SU-DHL-6 (cell line): ENCODE data around the gene KCNK2.

Experiments used
- H2AFZ ChIP-seq: fragments of 200-600 bp; sonication (generic); 2 replicates; pipeline ENCODE4 v1.6.1; 2014; ENCODE audit warnings: low read depth, mild to moderate bottlenecking, moderate library complexity, mixed read lengths, antibody characterized with exemption, low read length; ENCODE audit not compliant: severe bottlenecking
- H3F3A ChIP-seq: fragments of 200-600 bp; shearing (Covaris generic); 2 replicates; pipeline ENCODE4 v1.6.0; 2016; ENCODE audit warnings: antibody characterized with exemption, mild to moderate bottlenecking; ENCODE audit not compliant: insufficient read depth
- H3K27ac ChIP-seq: fragments of 200-600 bp; sonication (generic); 2 replicates; pipeline ENCODE4 v1.5.1; 2016; ENCODE audit warnings: low read depth, mild to moderate bottlenecking, low read length, moderate library complexity, mixed read lengths
- H3K27me3 ChIP-seq: fragments of 200-600 bp; sonication (generic), shearing (Covaris generic); 2 replicates; pipeline ENCODE4 v1.6.0; 2014; ENCODE audit warnings: mild to moderate bottlenecking, low read length
- H3K36me3 ChIP-seq: fragments of 200-600 bp; sonication (generic); 2 replicates; pipeline ENCODE4 v1.6.1; 2014; ENCODE audit warnings: mild to moderate bottlenecking, low read length, mixed read lengths
- H3K4me2 ChIP-seq: fragments of 300-600, 200-600 bp; shearing (Covaris generic), sonication (generic); 2 replicates; pipeline ENCODE4 v1.6.0; 2014; ENCODE audit warnings: low read length, low read depth, mild to moderate bottlenecking; ENCODE audit not compliant: poor library complexity, severe bottlenecking
- H3K4me3 ChIP-seq: fragments of 200-600 bp; sonication (generic); 2 replicates; pipeline ENCODE4 v1.5.1; 2014; ENCODE audit warnings: antibody characterized with exemption, low read length, mild to moderate bottlenecking, mixed read lengths; ENCODE audit not compliant: insufficient read depth, poor library complexity, severe bottlenecking
- H3K79me2 ChIP-seq: fragments of 200-600 bp; sonication (generic); 2 replicates; pipeline ENCODE4 v1.6.1; 2014; ENCODE audit warnings: mild to moderate bottlenecking, low read length, moderate library complexity; ENCODE audit not compliant: insufficient read depth
- H3K9ac ChIP-seq: fragments of 200-600 bp; sonication (generic); 2 replicates; pipeline ENCODE4 v1.7.0; 2014; ENCODE audit warnings: mild to moderate bottlenecking, low read length
- H3K9me2 ChIP-seq: fragments of 200-600 bp; sonication (generic); replicated peaks from 2 replicates; pipeline ENCODE4 v1.6.1; 2014; ENCODE audit warnings: low read length; ENCODE audit not compliant: insufficient read depth
- H3K9me3 ChIP-seq: fragments of 200-600 bp; sonication (generic); 2 replicates; pipeline ENCODE4 v1.6.1; 2014; ENCODE audit warnings: low read length, mixed read lengths; ENCODE audit not compliant: insufficient read depth
- H4K20me1 ChIP-seq: fragments of 200-600 bp; sonication (generic); 2 replicates; pipeline ENCODE4 v1.6.1; 2014; ENCODE audit warnings: low read depth, mild to moderate bottlenecking, antibody characterized with exemption, low read length, moderate library complexity, mixed read lengths
- EZH2phosphoT487 ChIP-seq: fragments of 200-600 bp; sonication (generic), shearing (Covaris generic); conservative IDR thresholded peaks from 2 replicates; pipeline ENCODE4 v1.6.1; 2018; ENCODE audit warnings: mild to moderate bottlenecking, antibody characterized with exemption, low read length, moderate library complexity, mixed read lengths
- TF ChIP-seq, protein P1 (sequence below): fragments of 200-600 bp; sonication (generic); IDR thresholded peaks from one replicate; pipeline ENCODE4 v1.5.1; 2017; ENCODE audit warnings: antibody characterized with exemption, mild to moderate bottlenecking, low read length, moderate library complexity; ENCODE audit not compliant: insufficient read depth, poor library complexity, severe bottlenecking

Gene KCNK2

GRCh38 chr1:215043401-215043800 is 39.1 kb upstream of the KCNK2 start:
- Histone ChIP-seq H3K9me3 (no peaks in the 10 kb centered on the region), H2AFZ (no peak overlapping the region), H3F3A (no peaks in the 10 kb centered on the region), H3K27ac (no peak overlapping the region), H3K4me3 (no peak overlapping the region), H3K4me2 (no peak overlapping the region), H3K36me3 (no peaks in the 10 kb centered on the region), H3K9me2 (no peaks in the 10 kb centered on the region), H3K79me2 (no peaks in the 10 kb centered on the region), H4K20me1 (no peaks in the 10 kb centered on the region), H3K9ac (no peak overlapping the region), H3K27me3 (no peaks in the 10 kb centered on the region)
- no peak for TF ChIP-seq EZH2phosphoT487
- TF ChIP-seq, protein P1, sequence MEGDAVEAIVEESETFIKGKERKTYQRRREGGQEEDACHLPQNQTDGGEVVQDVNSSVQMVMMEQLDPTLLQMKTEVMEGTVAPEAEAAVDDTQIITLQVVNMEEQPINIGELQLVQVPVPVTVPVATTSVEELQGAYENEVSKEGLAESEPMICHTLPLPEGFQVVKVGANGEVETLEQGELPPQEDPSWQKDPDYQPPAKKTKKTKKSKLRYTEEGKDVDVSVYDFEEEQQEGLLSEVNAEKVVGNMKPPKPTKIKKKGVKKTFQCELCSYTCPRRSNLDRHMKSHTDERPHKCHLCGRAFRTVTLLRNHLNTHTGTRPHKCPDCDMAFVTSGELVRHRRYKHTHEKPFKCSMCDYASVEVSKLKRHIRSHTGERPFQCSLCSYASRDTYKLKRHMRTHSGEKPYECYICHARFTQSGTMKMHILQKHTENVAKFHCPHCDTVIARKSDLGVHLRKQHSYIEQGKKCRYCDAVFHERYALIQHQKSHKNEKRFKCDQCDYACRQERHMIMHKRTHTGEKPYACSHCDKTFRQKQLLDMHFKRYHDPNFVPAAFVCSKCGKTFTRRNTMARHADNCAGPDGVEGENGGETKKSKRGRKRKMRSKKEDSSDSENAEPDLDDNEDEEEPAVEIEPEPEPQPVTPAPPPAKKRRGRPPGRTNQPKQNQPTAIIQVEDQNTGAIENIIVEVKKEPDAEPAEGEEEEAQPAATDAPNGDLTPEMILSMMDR, result no peak

GRCh38 chr1:215044151-215044550 is 38.4 kb upstream of the KCNK2 start:
- no peaks in the 10 kb centered on the region for H4K20me1 ChIP-seq
- TF ChIP-seq, protein P1, result no peak
- TF ChIP-seq EZH2phosphoT487, result no peak
- no peaks in the 10 kb centered on the region for H3K36me3 ChIP-seq
- H3K4me3 ChIP-seq, result no peak overlapping the region
- no peaks in the 10 kb centered on the region for H3K9me2 ChIP-seq
- H3K9ac ChIP-seq, result no peak overlapping the region
- no peaks in the 10 kb centered on the region for H3K27me3 ChIP-seq
- no peak overlapping the region for H2AFZ ChIP-seq
- H3K79me2 ChIP-seq, result no peaks in the 10 kb centered on the region
- no peak overlapping the region for H3K27ac ChIP-seq
- no peaks in the 10 kb centered on the region for H3F3A ChIP-seq
- no peaks in the 10 kb centered on the region for H3K9me3 ChIP-seq
- H3K4me2 ChIP-seq, result no peak overlapping the region

- Histone ChIP-seq H3K27me3 (no peaks in the 10 kb centered on the region), H4K20me1 (no peaks in the 10 kb centered on the region), H3K9ac (no peak overlapping the region), H3K27ac (no peak overlapping the region), H2AFZ (no peak overlapping the region), H3K79me2 (no peaks in the 10 kb centered on the region), H3K4me2 (no peak overlapping the region), H3K4me3 (no peak overlapping the region), H3K9me3 (no peaks in the 10 kb centered on the region), H3K36me3 (no peaks in the 10 kb centered on the region), H3F3A (no peaks in the 10 kb centered on the region), H3K9me2 (no peaks in the 10 kb centered on the region)
- TF ChIP-seq, protein P1, result no peak
- no peak for TF ChIP-seq EZH2phosphoT487
Measured at GRCh38 chr1:215045698-215046308, 36.7 kb upstream of the KCNK2 start.
